SK-N-SH (cell line): ENCODE data around the gene NMNAT2. TPM values are rescaled to one million over a fixed set of nuclear protein-coding genes. Genes with fewer than 3 reads are reported as not detected.

Experiments
- CTCF ChIA-PET: fragments of 300-600, 350-600 bp; formaldehyde crosslinking; extraction: SDS; loops from one replicate; lab custom pipeline; 2021; lab: Yijun Ruan, JAX
- POLR2A ChIA-PET: fragments of 350-600 bp; sonication (Branson Sonifier 250); formaldehyde crosslinking; extraction: SDS; loops from one replicate; lab custom pipeline; 2020; ENCODE audit warnings: antibody characterized with exemption, inconsistent platforms; lab: Yijun Ruan, JAX
- DNase-seq: peaks from one replicate; pipeline ENCODE4 v3.0.0; 2012
- H2AFZ ChIP-seq: fragments of 200-600 bp; sonication (generic); 2 replicates; pipeline ENCODE4 v1.8.1; 2016; ENCODE audit warnings: antibody characterized with exemption, mild to moderate bottlenecking, low read depth
- H3F3A ChIP-seq: fragments of 200-600 bp; sonication (generic); replicated peaks from 2 replicates; pipeline ENCODE3; 2016; ENCODE audit warnings: antibody characterized with exemption, mild to moderate bottlenecking; ENCODE audit not compliant: insufficient read depth
- H3K27ac ChIP-seq, 2 experiments: fragments of 200-500 bp in 1 of 2; fragments of 200-600 bp in 1 of 2; sonication (Bioruptor generic) in 1 of 2; sonication (generic), shearing (Covaris generic) in 1 of 2; 2 replicates each; pipeline versions ENCODE4 v1.5.1 to v1.6.1; 2014 to 2016; ENCODE audit warnings: low read depth in 2 of 2, inconsistent platforms in 1 of 2, low read length in 1 of 2, mild to moderate bottlenecking in 1 of 2, mixed read lengths in 1 of 2
- H3K27me3 ChIP-seq: fragments of 200-600 bp; sonication (generic), shearing (Covaris generic); 2 replicates; pipeline ENCODE4 v1.6.1; 2016; ENCODE audit warnings: mixed run types; ENCODE audit not compliant: insufficient read depth
- H3K36me3 ChIP-seq, 2 experiments: fragments of 200-500 bp in 1 of 2; fragments of 200-600 bp in 1 of 2; sonication (Bioruptor generic) in 1 of 2; sonication (generic) in 1 of 2; replicated peaks in 1 of 2; 2 replicates each; pipeline versions ENCODE3 to v1.5.1; 2014 to 2016; ENCODE audit warnings: low read length in 1 of 2, mild to moderate bottlenecking in 1 of 2; ENCODE audit not compliant: insufficient read depth in 2 of 2, control insufficient read depth in 1 of 2
- H3K4me1 ChIP-seq, 2 experiments: fragments of 200-500 bp in 1 of 2; fragments of 200-600 bp in 1 of 2; sonication (Bioruptor generic) in 1 of 2; sonication (generic), shearing (Covaris generic) in 1 of 2; 2 replicates each; pipeline versions ENCODE4 v1.5.1 to v1.6.1; 2014 to 2016; ENCODE audit warnings: low read depth in 1 of 2, low read length in 1 of 2, mixed run types in 1 of 2; ENCODE audit not compliant: insufficient read depth in 2 of 2, control insufficient read depth in 1 of 2
- H3K4me2 ChIP-seq: fragments of 200-600 bp; sonication (generic), shearing (Covaris generic); 2 replicates; pipeline ENCODE4 v1.6.1; 2017; ENCODE audit warnings: mixed run types
- H3K4me3 ChIP-seq, 2 experiments: fragments of 200-500 bp in 1 of 2; fragments of 200-600 bp in 1 of 2; sonication (Bioruptor generic) in 1 of 2; sonication (generic), shearing (Covaris generic) in 1 of 2; 2 replicates each; pipeline versions ENCODE4 v1.5.1 to v1.8.1; 2014 to 2016; ENCODE audit warnings: low read depth in 2 of 2, inconsistent platforms in 1 of 2, low read length in 1 of 2, mild to moderate bottlenecking in 1 of 2, mixed read lengths in 1 of 2, moderate library complexity in 1 of 2
- H3K79me2 ChIP-seq: fragments of 200-600 bp; sonication (generic); 2 replicates; pipeline ENCODE4 v1.8.1; 2017; ENCODE audit warnings: mild to moderate bottlenecking; ENCODE audit not compliant: insufficient read depth
- H3K9ac ChIP-seq: fragments of 200-600 bp; sonication (generic); 2 replicates; pipeline ENCODE4 v1.6.1; 2017; ENCODE audit warnings: mixed run types
- H3K9me2 ChIP-seq: fragments of 200-600 bp; sonication (generic); 2 replicates; pipeline ENCODE4 v1.6.1; 2017; ENCODE audit warnings: mixed run types
- H3K9me3 ChIP-seq: fragments of 200-600 bp; sonication (generic); 2 replicates; pipeline ENCODE4 v1.6.1; 2017; ENCODE audit warnings: mixed run types, mild to moderate bottlenecking, moderate library complexity
- H4K20me1 ChIP-seq: fragments of 200-600 bp; sonication (generic); 2 replicates; pipeline ENCODE4 v1.6.1; 2017; ENCODE audit warnings: mild to moderate bottlenecking, mixed run types; ENCODE audit not compliant: insufficient read depth
- CHD2 ChIP-seq: fragments of 150-350 bp; IDR thresholded peaks from 2 replicates; pipeline ENCODE4 v1.6.1; 2018; ENCODE audit warnings: low read length; ENCODE audit not compliant: partially characterized antibody
- CTCF ChIP-seq: fragments of 200-600 bp; sonication (generic); IDR thresholded peaks from 2 replicates; pipeline ENCODE4 v1.6.1; 2017; ENCODE audit warnings: antibody characterized with exemption, mild to moderate bottlenecking, moderate library complexity
- FOSL2 ChIP-seq: IDR thresholded peaks from 2 replicates; pipeline ENCODE4 v1.4.0; 2012; ENCODE audit warnings: low read depth, mild to moderate bottlenecking, moderate library complexity, borderline replicate concordance
- MAX ChIP-seq: IDR thresholded peaks from 2 replicates; pipeline ENCODE4 v1.4.0; 2012; ENCODE audit warnings: low read depth
- MEF2A ChIP-seq: IDR thresholded peaks from 2 replicates; pipeline ENCODE4 v1.4.0; 2012; ENCODE audit warnings: low read depth, borderline replicate concordance
- POLR2AphosphoS5 ChIP-seq: IDR thresholded peaks from 2 replicates; pipeline ENCODE4 v1.6.1; 2012; ENCODE audit warnings: low read depth, low read length
- RAD21 ChIP-seq: IDR thresholded peaks from 2 replicates; pipeline ENCODE4 v1.6.1; 2012; ENCODE audit warnings: mild to moderate bottlenecking, low read length
- SMC3 ChIP-seq: IDR thresholded peaks from 2 replicates; pipeline ENCODE4 v1.6.1; 2012; ENCODE audit warnings: low read depth, low read length, improper control_type of control experiment
- TAF1 ChIP-seq: IDR thresholded peaks from 2 replicates; pipeline ENCODE4 v1.6.1; 2012; ENCODE audit warnings: low read depth, mild to moderate bottlenecking, low read length, moderate library complexity, borderline replicate concordance
- YY1 ChIP-seq: IDR thresholded peaks from 2 replicates; pipeline ENCODE4 v1.4.0; 2012; ENCODE audit warnings: low read depth, mild to moderate bottlenecking
- ZBTB33 ChIP-seq: IDR thresholded peaks from 2 replicates; pipeline ENCODE4 v1.4.0; 2012; ENCODE audit warnings: low read depth, borderline replicate concordance
- WGBS: methylation state at CpG from one replicate; pipeline ENCODE4 v1.1.6; 2017; ENCODE audit warnings: low lambda C conversion rate; 5-methylcytosine and 5-hydroxymethylcytosine counted together
- polyA plus RNA-seq, 3 experiments: library from polyadenylated mRNA; depleted of rRNA; stranded (reverse); fragments of >200 nt; gene quantifications; 2 replicates each; pipeline ENCODE4 v1.2.3, GENCODE V29; 2012

Gene NMNAT2
- polyA plus RNA-seq, 1 of the 3 experiments (the other 2 are of a cell fraction): 0.07 TPM

- H3K9ac ChIP-seq: no peak overlapping the region
- no peaks in the 10 kb centered on the region for H3K36me3 ChIP-seq
- peaks cover 24 to 29% of the 10 kb centered on the region in 2 experiments; a peak in 3 of 4 replicates for H3K4me1 ChIP-seq
- no peak for DNase-seq
- H3K4me2 ChIP-seq: no peak overlapping the region
- no peaks in the 10 kb centered on the region for H3K9me3 ChIP-seq
- no peaks in the 10 kb centered on the region for H3K79me2 ChIP-seq
- WGBS: 57% methylated on average over 9 of the region's 9 CpGs
- no peaks in the 10 kb centered on the region for H3F3A ChIP-seq
- CTCF ChIA-PET: interaction anchor here (0.7 to 2.3 kb wide), 27 partner anchors 10 to 344 kb away, joined by 3 to 25 read pairs (median 4); no protein-coding TSS in a partner anchor
- no peaks in the 10 kb centered on the region for H3K9me2 ChIP-seq
- no peak overlapping the region for H3K4me3 ChIP-seq
- no peaks in the 10 kb centered on the region for H3K27me3 ChIP-seq
- TF ChIP-seq TAF1 (no peak), ZBTB33 (no peak), YY1 (no peak), SMC3 (no peak), FOSL2 (no peak), MAX (no peak), MEF2A (no peak)
- H2AFZ ChIP-seq: no peak overlapping the region
- no peak overlapping the region for H3K27ac ChIP-seq
- POLR2A ChIA-PET: no interaction called here
- H4K20me1 ChIP-seq: no peaks in the 10 kb centered on the region
Observed at GRCh38 chr1:183282101-183282855, 135.9 kb downstream of the NMNAT2 start.

GRCh38 chr1:183281553-183282091, 136.6 kb downstream of the NMNAT2 start:
- H3K4me2 ChIP-seq: no peak overlapping the region
- H3F3A ChIP-seq: no peaks in the 10 kb centered on the region
- no peak overlapping the region for H3K27ac ChIP-seq

More at GRCh38 chr1:183281553-183282091, 136.6 kb downstream of the NMNAT2 start:
- Histone ChIP-seq H3K9ac (no peak overlapping the region), H3K27me3 (no peaks in the 10 kb centered on the region), H3K4me3 (no peak overlapping the region; a peak in 1 of 4 replicates), H3K36me3 (no peaks in the 10 kb centered on the region), H4K20me1 (no peaks in the 10 kb centered on the region), H3K9me3 (no peaks in the 10 kb centered on the region), H2AFZ (no peak overlapping the region), H3K79me2 (no peaks in the 10 kb centered on the region), H3K4me1 (peaks cover 22 to 24% of the 10 kb centered on the region in 2 experiments; a peak in 3 of 4 replicates), H3K9me2 (no peaks in the 10 kb centered on the region)
- TF ChIP-seq CTCF: peak; percentile 94
- TF ChIP-seq POLR2AphosphoS5: no peak
- TF ChIP-seq SMC3: peak; percentile 85
- TF ChIP-seq CHD2: peak; percentile 49
- TF ChIP-seq RAD21: peak; percentile 91
- WGBS: 56% methylated on average over 12 of the region's 12 CpGs
- ChIA-PET POLR2A (no interaction called here), CTCF (interaction anchor here (0.7 to 2.3 kb wide), 27 partner anchors 9 to 344 kb away, joined by 3 to 25 read pairs (median 4); no protein-coding TSS in a partner anchor)
- peak; percentile 81 for DNase-seq
